IMR-90 (cell line): ENCODE measurements around the gene CNST. TPM values are rescaled to one million over a fixed set of nuclear protein-coding genes. Genes with fewer than 3 reads are reported as not detected.

Experiments used
- ATAC-seq: fragments of 200-7000 bp; cut with Tn5 transposase; 2 replicates; pipeline ENCODE4 v1.9.1; 2020; ENCODE audit warnings: low read depth, mild to moderate bottlenecking, moderate library complexity
- BruUV-seq: library from RNA; stranded (reverse); fragments of 400-500 nt; replicated peaks from 2 replicates; lab custom pipeline; 2021; lab: Mats Ljungman, UMichigan
- CTCF ChIA-PET: fragments of 300-600 bp; formaldehyde crosslinking; extraction: SDS; loops from one replicate; lab custom pipeline; 2021; ENCODE audit warnings: antibody characterized with exemption; lab: Yijun Ruan, JAX
- POLR2A ChIA-PET: fragments of 300-600 bp; sonication (Branson Sonifier 250); formaldehyde crosslinking; loops from one replicate; lab custom pipeline; 2022; ENCODE audit warnings: antibody characterized with exemption; ENCODE audit not compliant: unreplicated experiment; lab: Charles Lee
- DNase-seq: peaks from one replicate; pipeline ENCODE4 v3.0.0; 2013
- H2AFZ ChIP-seq: replicated peaks from 2 replicates; pipeline ENCODE3; 2013; ENCODE audit warnings: low read length, mild to moderate bottlenecking; ENCODE audit not compliant: poor library complexity
- H2AK5ac ChIP-seq: 2 replicates; pipeline ENCODE4 v1.6.1; 2013; ENCODE audit warnings: low read depth, low read length, inconsistent platforms
- H2AK9ac ChIP-seq: replicated peaks from 2 replicates; pipeline ENCODE3; 2013; ENCODE audit warnings: mild to moderate bottlenecking, low read depth, low read length, moderate library complexity; ENCODE audit not compliant: poor library complexity
- H2BK120ac ChIP-seq: 2 replicates; pipeline ENCODE4 v1.6.1; 2013; ENCODE audit warnings: low read depth, low read length, inconsistent platforms
- H2BK15ac ChIP-seq: 3 replicates; pipeline ENCODE4 v1.6.1; 2013; ENCODE audit warnings: low read depth, low read length, inconsistent platforms
- H2BK20ac ChIP-seq: 2 replicates; pipeline ENCODE4 v1.6.1; 2013; ENCODE audit warnings: low read depth, mild to moderate bottlenecking, inconsistent platforms, low read length, moderate library complexity
- H2BK5ac ChIP-seq: 2 replicates; pipeline ENCODE4 v1.6.1; 2013; ENCODE audit warnings: mild to moderate bottlenecking, low read depth, low read length, inconsistent platforms; ENCODE audit not compliant: poor library complexity, severe bottlenecking
- H3K14ac ChIP-seq: replicated peaks from 2 replicates; pipeline ENCODE4 v1.6.1; 2013; ENCODE audit warnings: low read depth, low read length, inconsistent platforms
- H3K18ac ChIP-seq: 2 replicates; pipeline ENCODE4 v1.6.1; 2013; ENCODE audit warnings: low read depth, low read length, control low read depth
- H3K23ac ChIP-seq: 2 replicates; pipeline ENCODE4 v1.6.1; 2013; ENCODE audit warnings: low read depth, low read length, inconsistent platforms
- H3K27ac ChIP-seq: 2 replicates; pipeline ENCODE4 v1.5.1; 2013; ENCODE audit warnings: mild to moderate bottlenecking, control low read depth, low read length; ENCODE audit not compliant: insufficient read depth
- H3K27me3 ChIP-seq: 2 replicates; pipeline ENCODE4 v1.6.1; 2013; ENCODE audit warnings: low read length; ENCODE audit not compliant: control insufficient read depth, insufficient read depth
- H3K36me3 ChIP-seq: 2 replicates; pipeline ENCODE4 v1.6.1; 2013; ENCODE audit warnings: low read length, mixed read lengths; ENCODE audit not compliant: control insufficient read depth, insufficient read depth
- H3K4ac ChIP-seq: 2 replicates; pipeline ENCODE4 v1.6.1; 2013; ENCODE audit warnings: low read depth, low read length, inconsistent platforms
- H3K4me1 ChIP-seq: 2 replicates; pipeline ENCODE4 v1.6.1; 2013; ENCODE audit warnings: low read length, mixed read lengths; ENCODE audit not compliant: control insufficient read depth, insufficient read depth
- H3K4me2 ChIP-seq: 2 replicates; pipeline ENCODE4 v1.6.1; 2013; ENCODE audit warnings: low read depth, mild to moderate bottlenecking, control low read depth, low read length, moderate library complexity
- H3K4me3 ChIP-seq: 2 replicates; pipeline ENCODE4 v1.5.1; 2013; ENCODE audit warnings: low read depth, mild to moderate bottlenecking, control low read depth, low read length, moderate library complexity; ENCODE audit not compliant: insufficient read depth
- H3K56ac ChIP-seq: 2 replicates; pipeline ENCODE4 v1.6.1; 2013; ENCODE audit warnings: low read length, inconsistent platforms; ENCODE audit not compliant: insufficient read depth; ENCODE audit errors: extremely low read depth
- H3K79me1 ChIP-seq, 2 experiments: 2 replicates each; pipeline ENCODE4 v1.6.1; 2013; ENCODE audit warnings: low read length in 2 of 2, inconsistent platforms in 1 of 2, low read depth in 1 of 2
- H3K9ac ChIP-seq: 2 replicates; pipeline ENCODE4 v1.6.1; 2013; ENCODE audit warnings: low read depth, low read length, control low read depth
- H3K9me1 ChIP-seq: 2 replicates; pipeline ENCODE4 v1.6.1; 2013; ENCODE audit warnings: low read length, inconsistent platforms; ENCODE audit not compliant: insufficient read depth
- H3K9me3 ChIP-seq: 2 replicates; pipeline ENCODE4 v1.6.1; 2013; ENCODE audit warnings: low read length; ENCODE audit not compliant: control insufficient read depth, insufficient read depth
- H4K20me1 ChIP-seq: 2 replicates; pipeline ENCODE4 v1.6.1; 2013; ENCODE audit warnings: low read length, inconsistent platforms; ENCODE audit not compliant: insufficient read depth
- H4K5ac ChIP-seq: 2 replicates; pipeline ENCODE4 v1.6.1; 2013; ENCODE audit warnings: mild to moderate bottlenecking, low read depth, low read length, control low read depth
- H4K8ac ChIP-seq, 2 experiments: 2 replicates each; pipeline ENCODE4 v1.6.1; 2013; ENCODE audit warnings: low read depth in 2 of 2, low read length in 2 of 2, control low read depth in 1 of 2, inconsistent platforms in 1 of 2
- H4K91ac ChIP-seq: 2 replicates; pipeline ENCODE4 v1.6.1; 2013; ENCODE audit warnings: low read depth, low read length, inconsistent platforms; ENCODE audit not compliant: insufficient read depth
- CEBPB ChIP-seq: IDR thresholded peaks from 2 replicates; pipeline ENCODE4 v1.6.1; 2012; ENCODE audit warnings: low read depth, low read length, improper control_type of control experiment
- FOS ChIP-seq: fragments of 150-350 bp; IDR thresholded peaks from 2 replicates; pipeline ENCODE4 v1.6.1; 2016; ENCODE audit warnings: low read depth, low read length
- MAZ ChIP-seq: IDR thresholded peaks from 2 replicates; pipeline ENCODE4 v1.6.1; 2012; ENCODE audit warnings: low read depth, mild to moderate bottlenecking, low read length, improper control_type of control experiment, moderate library complexity, borderline replicate concordance
- MXI1 ChIP-seq: IDR thresholded peaks from 2 replicates; pipeline ENCODE4 v1.6.1; 2012; ENCODE audit warnings: low read depth, mild to moderate bottlenecking, low read length, moderate library complexity, borderline replicate concordance
- RFX5 ChIP-seq: IDR thresholded peaks from 2 replicates; pipeline ENCODE4 v1.8.0; 2012; ENCODE audit warnings: low read depth, mild to moderate bottlenecking, low read length, moderate library complexity
- SMC3 ChIP-seq: fragments of 150-350 bp; IDR thresholded peaks from 2 replicates; pipeline ENCODE4 v1.6.1; 2016; ENCODE audit warnings: low read depth, mild to moderate bottlenecking, antibody characterized with exemption, low read length, moderate library complexity
- WGBS, 2 experiments: methylation state at CpG; one replicate each; pipeline versions ENCODE4 v1.1.5 to v1.1.7; 2013; ENCODE audit warnings: missing lambda C conversion rate in 2 of 2; ENCODE audit not compliant: insufficient read length in 1 of 2; ENCODE audit errors: extremely low coverage in 2 of 2; 5-methylcytosine and 5-hydroxymethylcytosine counted together
- dilution Hi-C: fragments of 300-500 bp; cut with HindIII; formaldehyde crosslinking; loops from one replicate; pipeline ENCODE4 v1.14.3; 2018; ENCODE audit warnings: low sequenced_read_pairs; ENCODE audit not compliant: unreplicated experiment
- in situ Hi-C: fragments of 300-500 bp; cut with MboI; formaldehyde crosslinking; loops from 3 replicates; pipeline ENCODE4 v1.14.3; 2019; ENCODE audit warnings: low sequenced_read_pairs, inconsistent platforms, mixed read lengths
- intact Hi-C: fragments of 100-400 bp; cut with micrococcal nuclease; formaldehyde crosslinking; loops from 2 replicates; pipeline ENCODE4 v1.10.0; 2022
- polyA plus RNA-seq, 3 experiments: library from polyadenylated mRNA; depleted of rRNA; stranded (reverse); fragments of >200 nt; gene quantifications; 2 replicates each; pipeline ENCODE4 v1.2.3, GENCODE V29; 2012; ENCODE audit warnings: low replicate concordance in 1 of 3
- total RNA-seq: library from RNA; depleted of rRNA; stranded (reverse); fragments of >200 nt; gene quantifications from 2 replicates; pipeline ENCODE4 v1.2.3, GENCODE V29; 2012

CNST gene
- total and polyA plus RNA-seq, 2 of the 4 experiments (the other 2 are of a cell fraction): 15.4 to 25.5 TPM

GRCh38 chr1:246699095-246699735 lies 133.0 kb downstream of the CNST start (continued):
- TF ChIP-seq SMC3: peak; percentile 72
- TF ChIP-seq FOS: no peak
- no peak for TF ChIP-seq MXI1

DNA sequence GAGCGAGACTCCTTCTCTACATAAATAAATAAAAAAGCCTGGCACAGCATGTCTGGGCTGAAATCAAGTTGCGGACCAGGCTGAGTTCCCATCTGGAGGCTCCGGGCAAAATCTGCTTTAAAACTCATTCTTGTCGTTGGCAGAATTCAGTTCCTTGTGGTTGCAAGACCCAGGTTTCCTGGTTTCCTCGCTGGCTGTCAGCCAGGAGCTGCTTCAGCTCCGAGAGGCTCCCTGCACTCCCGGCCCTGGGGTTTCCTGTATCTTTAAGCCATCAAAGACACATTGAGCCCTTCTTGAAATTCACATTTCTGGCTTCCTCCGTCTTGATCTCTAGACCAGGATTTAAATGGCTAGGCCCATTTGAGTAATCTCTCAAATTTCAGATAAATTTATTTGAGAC lies 137.3 kb downstream of the CNST start:
- Histone ChIP-seq H2AK9ac (no peak overlapping the region), H3K9me3 (no peaks in the 10 kb centered on the region), H3K79me1 (no peaks in the 10 kb centered on the region), H3K4ac (peak overlapping the region; percentile 25; the same call in 1 of the 2 replicates), H3K9me1 (no peaks in the 10 kb centered on the region; the same call in 1 of the 2 replicates), H3K4me3 (no peak overlapping the region), H3K27me3 (no peaks in the 10 kb centered on the region), H2BK15ac (peak overlapping the region; percentile 83; the same call in 1 of the 3 replicates), H3K27ac (no peak overlapping the region), H3K18ac (no peak overlapping the region), H4K8ac (peak overlapping the region in 1 of 2 experiments; percentile 38; a peak in 3 of 4 replicates), H3K4me2 (no peak overlapping the region), H2AK5ac (0 out of 2 replicates have a peak overlapping the region, but pooled peaks have one; percentile 70), H4K5ac (no peak overlapping the region), H2BK120ac (peak overlapping the region; percentile 58; the same call in 1 of the 2 replicates), H4K91ac (peak overlapping the region; percentile 58), H3K56ac (no peak overlapping the region), H3K14ac (no peak overlapping the region), H2AFZ (peak overlapping the region; percentile 53), H3K23ac (no peak overlapping the region), H2BK5ac (no peak overlapping the region), H2BK20ac (peak overlapping the region; percentile 57), H3K36me3 (no peaks in the 10 kb centered on the region), H3K4me1 (peaks cover 5% of the 10 kb centered on the region), H3K9ac (no peak overlapping the region), H4K20me1 (no peaks in the 10 kb centered on the region)
- in situ Hi-C loops: no loop called here
- TF ChIP-seq CEBPB (no peak), MAZ (no peak), RFX5 (no peak)
- POLR2A ChIA-PET: no interaction called here
- CTCF ChIA-PET: no interaction called here
- intact Hi-C loops: no loop called here
- dilution Hi-C loops: no loop called here
- DNase-seq (no peak), ATAC-seq (no peak)
- no TSS peak for BruUV-seq
- WGBS, 2 experiments: 85% methylated on average over 4 of the region's 8 CpGs; no CpG with 5 or more reads in 1 of the 2 experiments
